ENCODE measurements around the gene BEST3. TPM values are rescaled to one million over a fixed set of nuclear protein-coding genes. Genes with fewer than 3 reads are reported as not detected.
"Not testable (repeated sequence)": the region's sequence is repeated elsewhere in the genome, so short reads cannot be mapped to it uniquely, and the experiment has no call there.

BEST3 gene
- total RNA-seq, 1 donor: under 0.01 TPM

DNA sequence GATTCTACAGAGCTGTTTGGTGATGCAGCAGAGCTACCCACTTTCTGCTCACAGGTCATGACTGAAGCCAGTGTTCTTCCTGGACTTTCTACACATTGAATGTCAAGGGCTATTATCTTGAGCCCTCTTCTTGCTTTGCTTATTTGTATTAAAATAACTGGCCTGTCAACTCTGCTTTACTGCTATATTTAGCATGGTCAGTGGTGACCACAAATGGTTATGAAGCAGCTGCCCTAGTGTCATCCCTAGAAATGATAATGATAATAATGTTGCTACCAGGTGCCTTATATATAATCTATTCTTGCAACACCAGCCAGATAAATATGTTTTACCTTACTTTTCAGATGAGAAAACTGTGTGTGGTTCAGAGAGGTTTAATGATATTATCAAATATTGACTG lies 85.8 kb downstream of the BEST3 start:
- Histone ChIP-seq H3K4me3 (ENCODE audit: insufficient read depth, low read length) (no peak overlapping the region), H4K20me1 (ENCODE audit: insufficient read depth, low read length) (no peaks in the 10 kb centered on the region), H3K4me1 (ENCODE audit: insufficient read depth, low read length) (no peaks in the 10 kb centered on the region), H3K36me3 (ENCODE audit: insufficient read depth, low read length) (no peaks in the 10 kb centered on the region), H3K4me2 (ENCODE audit: insufficient read depth, low read length) (no peak overlapping the region), H2AFZ (ENCODE audit: low read length) (no peak overlapping the region), H3K79me2 (ENCODE audit: insufficient read depth, low read length) (no peaks in the 10 kb centered on the region), H3K9me3 (ENCODE audit: low read depth, low read length) (no peaks in the 10 kb centered on the region), H3K27ac (ENCODE audit: low read depth, low read length) (no peak overlapping the region), H3K27me3 (ENCODE audit: insufficient read depth, low read length) (peaks cover 14% of the 10 kb centered on the region)
- TF ChIP-seq, protein P1, sequence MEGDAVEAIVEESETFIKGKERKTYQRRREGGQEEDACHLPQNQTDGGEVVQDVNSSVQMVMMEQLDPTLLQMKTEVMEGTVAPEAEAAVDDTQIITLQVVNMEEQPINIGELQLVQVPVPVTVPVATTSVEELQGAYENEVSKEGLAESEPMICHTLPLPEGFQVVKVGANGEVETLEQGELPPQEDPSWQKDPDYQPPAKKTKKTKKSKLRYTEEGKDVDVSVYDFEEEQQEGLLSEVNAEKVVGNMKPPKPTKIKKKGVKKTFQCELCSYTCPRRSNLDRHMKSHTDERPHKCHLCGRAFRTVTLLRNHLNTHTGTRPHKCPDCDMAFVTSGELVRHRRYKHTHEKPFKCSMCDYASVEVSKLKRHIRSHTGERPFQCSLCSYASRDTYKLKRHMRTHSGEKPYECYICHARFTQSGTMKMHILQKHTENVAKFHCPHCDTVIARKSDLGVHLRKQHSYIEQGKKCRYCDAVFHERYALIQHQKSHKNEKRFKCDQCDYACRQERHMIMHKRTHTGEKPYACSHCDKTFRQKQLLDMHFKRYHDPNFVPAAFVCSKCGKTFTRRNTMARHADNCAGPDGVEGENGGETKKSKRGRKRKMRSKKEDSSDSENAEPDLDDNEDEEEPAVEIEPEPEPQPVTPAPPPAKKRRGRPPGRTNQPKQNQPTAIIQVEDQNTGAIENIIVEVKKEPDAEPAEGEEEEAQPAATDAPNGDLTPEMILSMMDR (IDR thresholded peaks at IDR 0.05; ENCODE audit: extremely low read depth, low read depth, low read length): no peak
- DNase-seq (ENCODE audit: insufficient read length, low spot score, missing footprints): no peak

DNA sequence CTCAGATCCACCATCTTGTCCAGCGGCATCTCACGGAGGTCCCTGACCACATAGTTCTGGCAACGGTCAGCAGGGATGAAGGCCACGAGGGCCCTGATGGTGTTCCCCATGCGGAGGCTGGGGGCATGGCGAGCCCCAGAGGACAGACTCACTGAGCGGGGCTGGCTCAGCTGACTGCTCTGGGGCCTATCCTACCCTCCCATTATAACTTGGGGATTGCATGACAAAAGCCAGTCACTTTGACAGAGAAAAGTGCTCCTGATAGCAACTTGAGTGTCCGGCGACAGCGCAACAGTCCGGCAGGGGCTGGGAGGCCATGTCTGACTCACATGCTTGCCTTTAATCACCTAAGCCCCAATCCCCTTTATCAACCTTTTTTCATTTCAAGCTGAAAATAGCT lies 88.4 kb downstream of the BEST3 start, which contains the start of gene LRRC10:
Gene LRRC10, minus strand, starts transcription at position 179 of the 400 bp plus-strand sequence. Its CDS starts 69 bp downstream, at position 110.
- Histone ChIP-seq H2AFZ (ENCODE audit: low read length) (no peak within 1 kb of the TSS), H3K4me1 (ENCODE audit: insufficient read depth, low read length) (no peaks in the 10 kb centered on the region), H3K4me3 (ENCODE audit: insufficient read depth, low read length) (no peak within 1 kb of the TSS), H3K27ac (ENCODE audit: low read depth, low read length) (no peak within 1 kb of the TSS), H4K20me1 (ENCODE audit: insufficient read depth, low read length) (no peaks in the 10 kb centered on the region), H3K4me2 (ENCODE audit: insufficient read depth, low read length) (no peak within 1 kb of the TSS), H3K36me3 (ENCODE audit: insufficient read depth, low read length) (no peaks in the 10 kb centered on the region), H3K79me2 (ENCODE audit: insufficient read depth, low read length) (no peaks in the 10 kb centered on the region), H3K27me3 (ENCODE audit: insufficient read depth, low read length) (peaks cover 14% of the 10 kb centered on the region), H3K9me3 (ENCODE audit: low read depth, low read length) (no peaks in the 10 kb centered on the region)
- TF ChIP-seq, protein P1 (IDR thresholded peaks at IDR 0.05; ENCODE audit: extremely low read depth, low read depth, low read length): no peak
- no peak for DNase-seq (ENCODE audit: insufficient read length, low spot score, missing footprints)

DNA sequence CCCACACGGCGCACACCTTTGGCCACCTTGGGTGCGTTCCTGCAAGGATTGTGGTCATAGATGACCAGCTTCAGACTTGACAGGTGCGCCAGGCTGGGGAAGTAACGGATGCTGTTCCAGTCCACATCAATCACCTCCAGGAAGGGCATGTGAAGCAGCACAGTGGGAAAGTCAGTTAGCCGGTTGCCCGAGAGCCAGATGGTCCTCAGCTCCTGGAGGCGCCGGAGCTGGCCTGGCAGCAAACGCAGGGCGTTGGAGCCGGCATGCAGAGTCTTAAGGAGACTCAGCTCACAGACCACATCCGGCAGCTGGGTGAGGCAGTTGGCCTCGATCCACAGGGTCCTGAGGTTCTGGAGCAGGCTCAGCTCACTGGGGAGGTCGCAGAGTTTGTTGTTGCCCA lies 89.0 kb downstream of the BEST3 start:
- Histone ChIP-seq H2AFZ (ENCODE audit: low read length) (no peak overlapping the region), H3K9me3 (ENCODE audit: low read depth, low read length) (no peaks in the 10 kb centered on the region), H4K20me1 (ENCODE audit: insufficient read depth, low read length) (no peaks in the 10 kb centered on the region), H3K36me3 (ENCODE audit: insufficient read depth, low read length) (no peaks in the 10 kb centered on the region), H3K79me2 (ENCODE audit: insufficient read depth, low read length) (no peaks in the 10 kb centered on the region), H3K27ac (ENCODE audit: low read depth, low read length) (no peak overlapping the region), H3K27me3 (ENCODE audit: insufficient read depth, low read length) (peaks cover 14% of the 10 kb centered on the region), H3K4me1 (ENCODE audit: insufficient read depth, low read length) (no peaks in the 10 kb centered on the region), H3K4me3 (ENCODE audit: insufficient read depth, low read length) (no peak overlapping the region), H3K4me2 (ENCODE audit: insufficient read depth, low read length) (no peak overlapping the region)
- TF ChIP-seq, protein P1 (IDR thresholded peaks at IDR 0.05; ENCODE audit: extremely low read depth, low read depth, low read length): no peak
- no peak for DNase-seq (ENCODE audit: insufficient read length, low spot score, missing footprints)

DNA sequence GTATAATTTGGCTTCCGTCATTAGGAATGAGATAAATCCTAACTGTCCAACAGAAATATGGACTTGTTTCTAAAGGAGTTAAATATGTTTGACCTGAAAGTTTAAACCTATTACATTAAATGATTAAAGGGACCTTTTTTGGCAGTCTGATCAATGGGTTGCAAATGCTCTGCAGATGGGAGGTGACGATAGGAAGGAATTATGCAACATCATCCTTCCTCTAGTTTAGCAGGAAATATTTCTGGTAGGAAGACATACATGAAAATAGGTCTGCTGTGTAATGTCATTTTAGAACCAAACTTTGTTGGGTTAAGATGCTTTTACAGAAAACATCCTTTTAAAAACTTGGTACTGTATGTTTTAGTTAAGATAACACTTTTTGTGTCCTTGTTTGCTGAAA lies 91.0 kb downstream of the BEST3 start:
- H2AFZ ChIP-seq (ENCODE audit: low read length): no peak overlapping the region
- no peaks in the 10 kb centered on the region for H3K79me2 ChIP-seq (ENCODE audit: insufficient read depth, low read length)
- no peak overlapping the region for H3K27ac ChIP-seq (ENCODE audit: low read depth, low read length)
- no peak overlapping the region for H3K4me2 ChIP-seq (ENCODE audit: insufficient read depth, low read length)
- peaks cover 14% of the 10 kb centered on the region for H3K27me3 ChIP-seq (ENCODE audit: insufficient read depth, low read length)
- TF ChIP-seq, protein P1 (IDR thresholded peaks at IDR 0.05; ENCODE audit: extremely low read depth, low read depth, low read length): no peak
- H4K20me1 ChIP-seq (ENCODE audit: insufficient read depth, low read length): no peaks in the 10 kb centered on the region
- H3K4me3 ChIP-seq (ENCODE audit: insufficient read depth, low read length): no peak overlapping the region
- H3K36me3 ChIP-seq (ENCODE audit: insufficient read depth, low read length): no peaks in the 10 kb centered on the region
- DNase-seq (ENCODE audit: insufficient read length, low spot score, missing footprints): no peak
- H3K4me1 ChIP-seq (ENCODE audit: insufficient read depth, low read length): no peaks in the 10 kb centered on the region
- H3K9me3 ChIP-seq (ENCODE audit: low read depth, low read length): no peaks in the 10 kb centered on the region

DNA sequence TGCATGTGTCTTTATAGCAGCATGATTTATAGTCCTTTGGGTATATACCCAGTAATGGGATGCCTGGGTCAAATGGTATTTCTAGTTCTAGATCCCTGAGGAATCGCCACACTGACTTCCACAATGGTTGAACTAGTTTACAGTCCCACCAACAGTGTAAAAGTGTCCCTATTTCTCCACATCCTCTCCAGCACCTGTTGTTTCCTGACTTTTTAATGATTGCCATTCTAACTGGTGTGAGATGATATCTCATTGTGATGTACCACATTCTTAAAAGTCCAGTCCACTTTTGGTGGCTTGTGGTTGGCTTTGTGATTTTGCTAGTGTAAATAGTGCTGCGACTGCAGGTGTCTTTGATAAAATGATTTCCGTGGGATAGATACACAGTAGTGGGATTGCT lies 94.8 kb downstream of the BEST3 start:
- peaks cover 21% of the 10 kb centered on the region for H3K36me3 ChIP-seq (ENCODE audit: insufficient read depth, low read length)
- DNase-seq (ENCODE audit: insufficient read length, low spot score, missing footprints); H3K9me3 ChIP-seq (ENCODE audit: low read depth, low read length); H3K79me2 ChIP-seq (ENCODE audit: insufficient read depth, low read length); H2AFZ ChIP-seq (ENCODE audit: low read length); H4K20me1 ChIP-seq (ENCODE audit: insufficient read depth, low read length); H3K4me2 ChIP-seq (ENCODE audit: insufficient read depth, low read length); H3K27me3 ChIP-seq (ENCODE audit: insufficient read depth, low read length); H3K4me1 ChIP-seq (ENCODE audit: insufficient read depth, low read length); H3K4me3 ChIP-seq (ENCODE audit: insufficient read depth, low read length); H3K27ac ChIP-seq (ENCODE audit: low read depth, low read length): not testable (repeated sequence)

Measured in osteoblast (primary cell).